GM15510 (cell line): ENCODE measurements around the gene DOCK1.

ENCODE experiments used
- POLR2A ChIP-seq: IDR thresholded peaks from 3 replicates; pipeline ENCODE4 v1.6.1; 2011; ENCODE audit warnings: borderline replicate concordance; ENCODE audit not compliant: insufficient read length; ENCODE audit errors: extremely low read depth

Gene DOCK1

GRCh38 chr10:127267442-127267841, 362.2 kb downstream of the DOCK1 start:
- TF ChIP-seq POLR2A, result no peak

- TF ChIP-seq POLR2A, result no peak
These were observed 366.8 kb downstream of the DOCK1 start for GRCh38 chr10:127272076-127272475.

- no peak for TF ChIP-seq POLR2A
These were observed 370.0 kb downstream of the DOCK1 start for GRCh38 chr10:127275272-127275671.

GRCh38 chr10:127275793-127276450, 370.7 kb downstream of the DOCK1 start:
- no peak for TF ChIP-seq POLR2A

GRCh38 chr10:127276794-127277462, 371.7 kb downstream of the DOCK1 start:
- no peak for TF ChIP-seq POLR2A

- TF ChIP-seq POLR2A, result no peak
These were observed 372.8 kb downstream of the DOCK1 start for GRCh38 chr10:127278001-127278400.

- no peak for TF ChIP-seq POLR2A
These were observed 374.1 kb downstream of the DOCK1 start for GRCh38 chr10:127279334-127279774.

GRCh38 chr10:127280446-127280845, 375.2 kb downstream of the DOCK1 start:
- no peak for TF ChIP-seq POLR2A

GRCh38 chr10:127283017-127283416, 377.8 kb downstream of the DOCK1 start:
- TF ChIP-seq POLR2A, result no peak

GRCh38 chr10:127283576-127283975, 378.3 kb downstream of the DOCK1 start:
- no peak for TF ChIP-seq POLR2A

- no peak for TF ChIP-seq POLR2A
These were observed 385.6 kb downstream of the DOCK1 start for GRCh38 chr10:127290850-127291249.

GRCh38 chr10:127291329-127291728, 386.1 kb downstream of the DOCK1 start:
- TF ChIP-seq POLR2A, result no peak

GRCh38 chr10:127292888-127293287, 387.7 kb downstream of the DOCK1 start:
- no peak for TF ChIP-seq POLR2A

GRCh38 chr10:127293640-127294039, 388.4 kb downstream of the DOCK1 start:
- no peak for TF ChIP-seq POLR2A

- no peak for TF ChIP-seq POLR2A
These were observed 391.5 kb downstream of the DOCK1 start for GRCh38 chr10:127296696-127297095.

- no peak for TF ChIP-seq POLR2A
These were observed 393.2 kb downstream of the DOCK1 start for GRCh38 chr10:127298381-127298780.
